HG03354 (cell line): Measurements from ENCODE around the gene NOD1.
"Not testable (repeated sequence)": the region's sequence is repeated elsewhere in the genome, so short reads cannot be mapped to it uniquely, and the experiment has no call there.

Experiments used
- ATAC-seq: cut with Tn5 transposase; IDR thresholded peaks from one replicate; pipeline ENCODE4 v1.9.1; 2021; ENCODE audit warnings: mild to moderate bottlenecking; ENCODE audit not compliant: unreplicated experiment, poor library complexity, severe bottlenecking

NOD1 gene

DNA sequence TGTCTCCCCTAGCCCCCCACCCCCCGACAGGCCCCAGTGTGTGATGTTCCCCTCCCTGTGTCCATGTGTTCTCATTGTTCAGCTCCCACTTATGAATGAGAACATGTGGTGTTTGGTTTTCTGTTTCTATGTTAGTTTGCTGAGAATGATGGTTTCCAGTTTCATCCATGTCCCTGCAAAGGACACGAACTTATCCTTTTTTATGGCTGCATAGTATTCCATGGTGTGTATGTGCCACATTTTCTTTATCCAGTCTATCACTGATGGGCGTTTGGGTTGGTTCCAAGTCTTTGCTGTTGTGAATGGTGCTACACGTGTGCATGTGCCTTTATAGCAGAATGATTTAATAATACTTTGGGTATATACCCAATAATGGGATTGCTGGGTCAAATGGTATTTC is 97.8 kb downstream of the NOD1 start:
- not testable (repeated sequence) for ATAC-seq

DNA sequence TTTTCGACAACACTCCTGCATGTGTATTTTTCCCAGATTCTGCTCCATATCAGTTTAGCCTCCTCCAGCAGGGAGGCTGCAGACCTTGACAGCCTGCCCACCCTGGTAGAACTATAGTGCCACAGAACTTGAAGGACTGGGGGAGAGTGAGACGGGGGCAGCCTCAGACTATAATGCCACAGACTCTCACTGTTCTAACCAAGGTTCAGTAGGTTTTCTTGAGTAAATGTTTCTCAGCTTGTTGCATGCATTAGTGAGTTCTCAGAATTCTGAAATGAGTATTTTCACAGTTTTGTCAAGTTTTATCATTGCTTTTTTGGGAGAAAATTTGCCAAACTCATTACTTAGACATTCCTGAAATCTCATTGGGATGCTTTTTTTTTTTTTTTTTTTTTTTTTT is 98.3 kb downstream of the NOD1 start:
- no peak for ATAC-seq

DNA sequence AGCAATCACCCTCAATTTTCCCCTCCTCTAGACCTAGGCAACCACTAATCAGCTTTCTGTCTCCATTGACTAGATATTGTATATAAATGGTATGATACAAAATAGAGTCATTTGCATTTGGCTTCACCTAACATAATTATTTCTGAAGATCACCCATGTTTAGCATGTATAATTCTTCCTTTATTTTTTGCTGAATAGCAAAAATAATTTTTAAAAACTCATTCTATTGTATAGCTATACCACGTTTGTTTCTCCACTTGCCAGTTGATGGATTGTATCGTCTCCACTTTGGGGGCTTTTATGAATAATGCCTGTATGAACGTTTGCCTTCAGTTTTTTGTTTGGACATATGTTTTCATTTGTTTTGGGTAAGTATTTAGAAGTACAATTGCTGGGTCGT is 98.8 kb downstream of the NOD1 start:
- ATAC-seq, result no peak

DNA sequence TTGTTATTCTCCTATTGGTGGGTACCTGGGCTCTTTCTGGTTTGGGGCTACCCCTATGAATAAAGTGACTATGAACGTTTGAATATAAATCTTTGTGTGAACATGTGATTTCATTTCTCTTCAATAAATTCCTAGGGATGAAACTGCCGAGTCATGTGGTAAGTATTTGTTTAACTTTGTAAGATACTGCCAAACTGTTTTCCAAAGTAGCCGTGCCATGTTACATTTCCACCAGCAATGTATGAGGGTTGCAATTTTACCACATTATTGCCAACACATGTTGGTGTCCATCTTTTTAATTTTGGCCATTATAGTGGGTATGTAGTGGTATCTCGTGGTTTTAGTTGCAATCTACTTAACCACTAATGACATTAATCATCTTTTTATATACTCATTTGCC is 99.5 kb downstream of the NOD1 start:
- no peak for ATAC-seq

DNA sequence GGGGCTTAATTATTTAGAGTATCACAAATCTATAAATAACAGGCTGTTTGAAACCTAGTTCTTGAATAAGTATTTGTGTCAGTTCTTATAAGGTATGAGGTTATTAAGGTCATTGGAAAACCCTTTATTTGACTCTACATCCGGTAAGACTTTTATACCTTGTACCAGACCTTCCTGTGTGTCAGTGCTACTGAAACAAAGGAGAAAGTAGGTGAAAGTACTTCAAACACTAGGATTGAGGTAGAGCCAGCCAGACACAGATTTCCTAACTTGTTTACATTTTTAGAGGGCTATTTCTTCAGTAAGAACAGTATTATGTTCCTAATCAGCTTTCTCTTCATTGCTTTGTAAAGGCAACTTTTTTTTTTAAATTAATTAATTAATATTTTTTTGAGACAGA is 100.3 kb downstream of the NOD1 start:
- ATAC-seq, result no peak
